ENCODE measurements around the gene PIKFYVE.

The PIKFYVE gene

GRCh38 chr2:208320686-208321085, 54.6 kb downstream of the PIKFYVE start:
- H3K9me3 ChIP-seq (ENCODE audit: severe bottlenecking), result no peaks in the 10 kb centered on the region
- TF ChIP-seq CTCF (IDR thresholded peaks at IDR 0.05; ENCODE audit: poor library complexity, severe bottlenecking), result no peak
- ATAC-seq (ENCODE audit: low read depth), result no peak
- H3K4me3 ChIP-seq (ENCODE audit: severe bottlenecking), result no peak overlapping the region
- no peaks in the 10 kb centered on the region for H3K4me1 ChIP-seq (ENCODE audit: insufficient read depth, poor library complexity, severe bottlenecking)
- no peak for DNase-seq (ENCODE audit: low spot score)
- H3K27ac ChIP-seq (ENCODE audit: poor library complexity, severe bottlenecking), result no peak overlapping the region
- peaks cover 49% of the 10 kb centered on the region for H3K36me3 ChIP-seq (ENCODE audit: low read depth)
- H3K27me3 ChIP-seq (ENCODE audit: insufficient read depth, poor library complexity, severe bottlenecking), result no peaks in the 10 kb centered on the region

- ATAC-seq (ENCODE audit: low read depth), result no peak
- H3K4me3 ChIP-seq (ENCODE audit: severe bottlenecking), result no peak overlapping the region
- no peaks in the 10 kb centered on the region for H3K4me1 ChIP-seq (ENCODE audit: insufficient read depth, poor library complexity, severe bottlenecking)
- no peaks in the 10 kb centered on the region for H3K27me3 ChIP-seq (ENCODE audit: insufficient read depth, poor library complexity, severe bottlenecking)
- H3K36me3 ChIP-seq (ENCODE audit: low read depth), result peaks cover 74% of the 10 kb centered on the region
- no peaks in the 10 kb centered on the region for H3K9me3 ChIP-seq (ENCODE audit: severe bottlenecking)
- no peak for DNase-seq (ENCODE audit: low spot score)
- H3K27ac ChIP-seq (ENCODE audit: poor library complexity, severe bottlenecking), result no peak overlapping the region
- TF ChIP-seq CTCF (IDR thresholded peaks at IDR 0.05; ENCODE audit: poor library complexity, severe bottlenecking), result no peak
Measured at GRCh38 chr2:208326016-208326415, 60.0 kb downstream of the PIKFYVE start.

GRCh38 chr2:208329485-208329884, 63.4 kb downstream of the PIKFYVE start:
- TF ChIP-seq CTCF (IDR thresholded peaks at IDR 0.05; ENCODE audit: poor library complexity, severe bottlenecking), result no peak
- H3K9me3 ChIP-seq (ENCODE audit: severe bottlenecking), result no peaks in the 10 kb centered on the region
- DNase-seq (ENCODE audit: low spot score), result no peak
- ATAC-seq (ENCODE audit: low read depth), result no peak
- no peak overlapping the region for H3K4me3 ChIP-seq (ENCODE audit: severe bottlenecking)
- peaks cover 92% of the 10 kb centered on the region for H3K36me3 ChIP-seq (ENCODE audit: low read depth)
- H3K27me3 ChIP-seq (ENCODE audit: insufficient read depth, poor library complexity, severe bottlenecking), result no peaks in the 10 kb centered on the region
- H3K4me1 ChIP-seq (ENCODE audit: insufficient read depth, poor library complexity, severe bottlenecking), result no peaks in the 10 kb centered on the region
- no peak overlapping the region for H3K27ac ChIP-seq (ENCODE audit: poor library complexity, severe bottlenecking)

GRCh38 chr2:208334230-208334629, 68.2 kb downstream of the PIKFYVE start:
- Histone ChIP-seq H3K4me3 (ENCODE audit: severe bottlenecking) (no peak overlapping the region), H3K4me1 (ENCODE audit: insufficient read depth, poor library complexity, severe bottlenecking) (no peaks in the 10 kb centered on the region), H3K9me3 (ENCODE audit: severe bottlenecking) (no peaks in the 10 kb centered on the region), H3K27me3 (ENCODE audit: insufficient read depth, poor library complexity, severe bottlenecking) (no peaks in the 10 kb centered on the region), H3K27ac (ENCODE audit: poor library complexity, severe bottlenecking) (no peak overlapping the region), H3K36me3 (ENCODE audit: low read depth) (peaks cover 87% of the 10 kb centered on the region)
- 0 out of 3 replicates have a peak, but pooled peaks have one; percentile 17 for ATAC-seq (ENCODE audit: low read depth)
- TF ChIP-seq CTCF (IDR thresholded peaks at IDR 0.05; ENCODE audit: poor library complexity, severe bottlenecking), result no peak
- no peak for DNase-seq (ENCODE audit: low spot score)

- Histone ChIP-seq H3K27me3 (ENCODE audit: insufficient read depth, poor library complexity, severe bottlenecking) (no peaks in the 10 kb centered on the region), H3K4me1 (ENCODE audit: insufficient read depth, poor library complexity, severe bottlenecking) (no peaks in the 10 kb centered on the region), H3K27ac (ENCODE audit: poor library complexity, severe bottlenecking) (no peak overlapping the region), H3K9me3 (ENCODE audit: severe bottlenecking) (no peaks in the 10 kb centered on the region), H3K4me3 (ENCODE audit: severe bottlenecking) (no peak overlapping the region), H3K36me3 (ENCODE audit: low read depth) (peaks cover 88% of the 10 kb centered on the region)
- DNase-seq (ENCODE audit: low spot score), result no peak
- ATAC-seq (ENCODE audit: low read depth), result no peak
- TF ChIP-seq CTCF (IDR thresholded peaks at IDR 0.05; ENCODE audit: poor library complexity, severe bottlenecking), result no peak
Measured at GRCh38 chr2:208346756-208347155, 80.7 kb downstream of the PIKFYVE start.
